Stimulated activated CD4-positive, alpha-beta T cell treated with anti-CD3 and anti-CD28 coated beads, Interleukin-2, amount 100 ng/mL, for 4 hours (primary cell): ENCODE measurements around the gene RAPGEF3.

Experiments used
- DNase-seq: peaks from one replicate; pipeline ENCODE4 v3.0.0-alpha.2; 2020; ENCODE audit warnings: low read depth

Gene RAPGEF3, protein sequence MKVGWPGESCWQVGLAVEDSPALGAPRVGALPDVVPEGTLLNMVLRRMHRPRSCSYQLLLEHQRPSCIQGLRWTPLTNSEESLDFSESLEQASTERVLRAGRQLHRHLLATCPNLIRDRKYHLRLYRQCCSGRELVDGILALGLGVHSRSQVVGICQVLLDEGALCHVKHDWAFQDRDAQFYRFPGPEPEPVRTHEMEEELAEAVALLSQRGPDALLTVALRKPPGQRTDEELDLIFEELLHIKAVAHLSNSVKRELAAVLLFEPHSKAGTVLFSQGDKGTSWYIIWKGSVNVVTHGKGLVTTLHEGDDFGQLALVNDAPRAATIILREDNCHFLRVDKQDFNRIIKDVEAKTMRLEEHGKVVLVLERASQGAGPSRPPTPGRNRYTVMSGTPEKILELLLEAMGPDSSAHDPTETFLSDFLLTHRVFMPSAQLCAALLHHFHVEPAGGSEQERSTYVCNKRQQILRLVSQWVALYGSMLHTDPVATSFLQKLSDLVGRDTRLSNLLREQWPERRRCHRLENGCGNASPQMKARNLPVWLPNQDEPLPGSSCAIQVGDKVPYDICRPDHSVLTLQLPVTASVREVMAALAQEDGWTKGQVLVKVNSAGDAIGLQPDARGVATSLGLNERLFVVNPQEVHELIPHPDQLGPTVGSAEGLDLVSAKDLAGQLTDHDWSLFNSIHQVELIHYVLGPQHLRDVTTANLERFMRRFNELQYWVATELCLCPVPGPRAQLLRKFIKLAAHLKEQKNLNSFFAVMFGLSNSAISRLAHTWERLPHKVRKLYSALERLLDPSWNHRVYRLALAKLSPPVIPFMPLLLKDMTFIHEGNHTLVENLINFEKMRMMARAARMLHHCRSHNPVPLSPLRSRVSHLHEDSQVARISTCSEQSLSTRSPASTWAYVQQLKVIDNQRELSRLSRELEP

GRCh38 chr12:47758834-47759690 lies at the start of gene RAPGEF3:
RAPGEF3 (minus strand) TSS chr12:47758880; CDS start chr12:47758556, 324 bp downstream.
- peak; percentile 62 for DNase-seq

DNA sequence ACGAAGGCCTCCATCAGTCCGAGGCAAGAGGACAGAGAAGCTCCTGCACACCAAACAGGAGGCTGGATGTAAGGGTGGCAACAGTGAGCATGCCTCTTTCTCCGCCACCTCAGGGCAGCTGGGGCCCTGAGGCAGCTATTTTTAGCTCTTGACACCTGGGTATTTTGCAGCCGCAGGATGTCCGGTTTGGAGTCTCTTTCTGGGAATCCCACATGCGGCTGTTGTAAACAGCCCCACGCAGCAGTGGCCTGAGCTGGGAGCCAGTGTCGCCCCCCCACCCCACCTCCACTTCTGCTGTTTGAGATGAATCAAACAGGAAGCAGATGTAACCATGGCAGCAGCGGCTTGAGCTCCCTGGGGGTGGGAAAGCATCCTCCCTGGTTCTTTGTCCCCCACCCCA lies 49.4 kb upstream of the RAPGEF3 start:
- peak; percentile 71 for DNase-seq

DNA sequence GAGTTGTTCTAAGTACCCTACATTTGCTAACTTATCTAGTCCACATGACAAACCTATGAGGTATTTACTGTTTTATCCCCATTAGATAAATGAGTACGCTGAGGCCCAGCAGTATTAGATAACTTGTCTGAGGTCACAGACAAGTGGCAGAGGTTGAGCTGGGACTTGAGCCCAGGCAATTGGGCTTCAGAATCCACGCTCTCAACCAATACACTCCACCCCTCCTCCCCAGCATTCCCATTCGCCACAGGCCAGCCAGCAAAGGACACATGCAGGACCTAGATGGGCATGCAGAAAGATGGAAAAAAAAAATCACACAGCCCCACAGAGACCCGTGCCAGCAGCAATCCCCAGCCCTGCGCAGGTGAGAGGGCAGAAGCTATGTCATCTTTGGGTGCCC lies 48.7 kb upstream of the RAPGEF3 start:
- no peak for DNase-seq

DNA sequence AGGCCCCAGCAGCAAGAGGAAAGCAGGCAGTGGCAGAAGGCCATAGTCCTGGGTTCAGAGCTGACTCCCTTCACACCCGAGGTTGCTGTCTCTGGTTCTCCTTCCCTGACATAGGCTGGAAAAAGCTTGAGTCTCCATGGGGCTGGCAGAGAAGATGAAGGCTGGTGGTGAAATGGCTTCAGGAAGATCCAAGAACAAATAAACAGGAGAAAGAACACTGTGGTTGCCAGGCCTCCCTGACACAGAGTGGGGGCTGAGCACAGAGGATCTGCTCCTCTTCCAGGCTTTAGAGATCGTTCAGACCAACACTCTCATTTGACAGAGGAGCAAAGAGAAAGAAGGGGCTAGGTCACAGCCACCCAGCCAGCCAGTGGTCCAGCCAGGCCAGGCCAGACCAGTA lies 46.7 kb upstream of the RAPGEF3 start:
- DNase-seq: no peak

GRCh38 chr12:47804171-47804570 lies 45.5 kb upstream of the RAPGEF3 start:
- no peak for DNase-seq

GRCh38 chr12:47803191-47803875 lies 44.7 kb upstream of the RAPGEF3 start:
- DNase-seq: no peak

DNA sequence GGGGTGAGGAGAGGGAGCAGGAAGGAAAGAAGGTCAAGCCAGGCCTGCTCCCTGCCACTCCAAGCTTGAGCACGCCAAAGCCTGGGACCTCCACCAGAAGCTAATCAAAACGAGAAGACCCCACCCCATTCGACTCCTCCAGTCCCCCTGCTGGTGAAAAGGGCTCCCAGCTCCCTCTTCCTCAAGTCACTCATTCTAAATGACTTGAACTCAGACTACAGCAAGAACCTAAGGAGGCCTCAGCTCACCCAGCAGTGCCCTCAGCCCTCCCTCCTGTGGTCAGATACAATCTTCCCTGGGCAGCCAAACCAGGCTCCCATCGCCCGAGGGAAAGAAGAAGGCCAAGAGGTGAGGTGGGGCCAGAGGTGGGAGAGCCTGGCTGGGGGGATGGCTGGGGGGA lies 43.6 kb upstream of the RAPGEF3 start:
- no peak for DNase-seq

DNA sequence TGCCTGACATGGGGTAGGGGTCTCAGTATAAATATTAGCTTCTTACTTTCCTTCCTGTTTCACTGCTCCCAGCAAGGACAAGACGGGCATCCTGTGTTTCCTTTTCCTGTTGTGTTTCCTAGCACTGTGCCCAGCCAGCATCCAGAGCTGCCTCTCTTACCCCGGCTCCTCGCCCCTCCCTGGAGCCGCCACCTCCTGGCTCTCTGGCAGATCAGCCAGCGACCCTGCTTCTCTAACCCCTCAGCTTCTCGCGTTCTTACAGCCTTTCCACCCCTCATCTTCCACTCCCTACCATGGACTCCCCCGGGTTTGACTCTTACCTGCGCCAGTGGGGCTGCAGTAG lies 43.2 kb upstream of the RAPGEF3 start:
- no peak for DNase-seq

DNA sequence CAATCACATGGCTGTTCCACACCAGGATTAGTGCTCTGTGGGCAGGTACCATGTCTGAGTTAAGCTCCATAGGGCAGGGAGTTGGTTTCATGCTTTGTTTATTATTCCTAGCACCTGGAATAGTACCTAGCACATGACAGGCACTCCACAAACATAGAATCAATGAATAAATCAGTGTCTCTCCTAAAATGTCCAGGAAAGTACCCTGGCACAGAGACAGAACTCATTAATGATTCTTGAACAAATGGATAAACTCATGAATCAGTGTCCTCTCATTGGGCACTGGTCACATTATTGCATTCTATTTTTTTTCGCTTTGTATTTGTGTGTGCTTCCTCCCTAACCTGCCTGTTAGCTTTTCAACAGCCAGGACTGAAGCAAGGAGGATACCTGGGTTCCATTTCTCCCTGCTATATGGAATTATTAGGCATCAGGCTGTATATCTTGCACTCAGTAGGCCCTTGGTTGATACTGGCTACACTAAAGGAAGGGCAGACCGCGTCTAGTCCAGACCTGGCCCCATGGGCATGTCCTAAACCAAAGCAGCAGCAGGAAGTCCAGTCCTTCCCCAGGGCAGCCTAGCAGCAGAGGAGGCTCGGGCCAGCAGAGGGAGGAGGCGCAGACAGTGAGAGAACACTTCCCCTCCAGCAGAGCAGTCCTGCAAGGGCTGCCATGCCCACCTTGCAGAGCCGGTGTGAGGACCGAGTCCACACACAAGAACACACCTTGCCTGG lies 42.7 kb upstream of the RAPGEF3 start:
- no peak for DNase-seq

- no peak for DNase-seq
These were observed 41.9 kb upstream of the RAPGEF3 start for GRCh38 chr12:47800582-47800981.

GRCh38 chr12:47799357-47799955 lies 40.8 kb upstream of the RAPGEF3 start:
- DNase-seq: no peak

DNA sequence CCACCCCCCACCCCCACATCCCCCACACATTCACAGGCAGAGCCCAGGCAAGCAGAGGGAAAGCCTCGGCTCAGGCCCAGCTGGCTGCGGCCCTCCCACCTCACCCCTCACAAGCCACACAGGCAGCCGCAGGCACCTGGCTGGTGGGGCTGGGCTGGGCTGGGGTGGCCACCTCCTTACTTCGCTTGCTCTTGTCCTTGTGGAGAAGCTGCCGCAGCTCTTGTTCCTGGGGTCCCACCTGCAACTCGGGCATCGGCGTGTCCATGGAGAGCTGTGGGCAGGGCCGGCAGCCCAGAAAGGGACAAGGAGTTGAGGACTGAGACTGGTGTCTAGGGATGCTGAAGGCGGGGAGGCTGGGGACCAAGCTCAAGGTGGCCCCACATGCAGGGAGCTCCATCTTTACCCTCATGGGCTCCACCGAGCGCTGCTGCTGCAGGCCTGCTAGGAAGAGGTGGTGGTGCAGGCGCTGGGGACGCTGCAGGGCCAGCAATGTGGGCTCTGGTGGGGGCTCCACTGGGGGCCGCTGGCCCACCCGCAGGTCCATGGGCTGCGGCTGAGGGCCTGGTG lies 39.8 kb upstream of the RAPGEF3 start:
- DNase-seq: no peak

DNA sequence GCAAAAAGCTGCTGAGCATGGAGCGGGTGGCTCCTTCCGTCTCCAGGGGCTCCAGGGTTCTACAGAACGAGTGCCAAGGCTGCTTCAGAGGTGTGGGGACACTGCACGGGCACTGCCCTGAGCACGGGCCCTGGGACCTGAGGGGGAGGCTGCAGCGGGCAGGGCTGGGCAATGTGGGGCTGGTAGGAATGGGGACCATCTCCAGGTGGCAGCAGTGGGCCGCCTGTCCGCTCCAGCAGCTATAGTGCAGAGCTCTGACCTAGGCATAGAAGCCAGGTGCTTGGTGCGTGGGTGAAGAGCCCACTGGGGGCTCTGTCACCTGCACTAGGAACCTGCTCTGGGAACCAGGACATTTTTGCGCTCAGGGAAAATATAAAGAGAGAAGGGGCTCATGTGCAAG lies 38.8 kb upstream of the RAPGEF3 start:
- no peak for DNase-seq

DNA sequence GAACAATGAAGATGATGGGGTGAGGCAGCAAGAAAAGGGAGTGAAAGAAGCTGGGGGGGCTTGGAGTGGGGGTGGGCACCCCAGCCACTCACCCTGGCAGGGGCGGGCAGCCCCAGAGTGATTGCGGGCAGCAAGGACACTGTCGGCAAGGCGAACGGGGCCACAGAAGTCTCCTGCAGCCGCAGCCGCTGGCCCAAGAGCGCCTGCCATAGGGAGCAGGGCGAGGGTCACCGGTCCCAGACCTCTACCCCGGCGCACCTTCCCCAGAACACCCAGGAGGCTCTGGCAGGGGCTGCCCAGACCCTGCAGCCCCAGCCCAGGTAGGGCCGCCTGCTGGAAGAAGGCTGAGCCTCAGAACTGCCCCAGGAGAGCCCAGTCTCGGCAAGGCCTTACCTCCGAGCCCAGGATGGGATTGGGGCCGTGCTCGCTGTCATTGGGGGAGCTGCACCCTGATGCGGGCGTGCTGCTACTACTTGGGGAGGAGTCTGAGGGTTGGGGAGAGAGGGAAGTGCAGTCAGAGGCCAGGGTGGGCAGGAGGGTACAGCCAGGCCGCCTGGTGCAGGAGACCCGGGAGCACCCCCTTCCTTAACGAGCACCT lies 37.2 kb upstream of the RAPGEF3 start:
- DNase-seq: no peak

DNA sequence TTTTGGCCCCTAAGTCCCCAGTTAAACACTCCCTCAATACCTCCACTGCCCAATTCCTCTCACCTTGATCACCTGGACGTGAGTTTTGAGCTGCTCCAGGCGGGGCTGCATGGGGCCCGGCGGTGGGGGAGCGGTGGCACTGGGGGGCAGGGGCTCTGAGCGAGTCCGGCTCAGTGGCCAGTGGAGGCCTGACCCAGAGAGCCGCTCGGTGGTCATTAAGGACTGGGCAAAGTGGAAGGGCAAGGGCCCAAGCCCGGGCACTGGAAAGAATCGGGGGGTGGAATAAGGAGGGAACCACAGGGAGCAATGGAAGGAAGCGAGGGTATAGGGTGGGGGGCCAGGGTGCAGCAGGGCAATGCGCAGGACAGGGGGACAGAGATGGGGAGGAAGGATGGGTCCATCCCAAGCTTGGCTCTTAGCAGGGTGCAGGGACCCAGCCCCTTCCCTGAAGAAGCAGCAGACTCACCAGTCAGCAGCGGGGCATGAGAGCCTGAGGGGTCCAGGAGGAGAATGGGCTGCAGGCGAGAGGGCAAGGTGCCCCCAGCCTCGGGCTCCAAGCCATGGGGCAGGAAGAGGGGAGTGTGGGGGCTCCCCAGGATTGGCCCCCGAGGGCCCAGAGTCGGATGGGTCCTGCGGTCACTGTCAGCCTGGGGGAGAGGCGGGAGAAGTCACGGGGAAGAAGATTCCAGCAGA lies 36.6 kb upstream of the RAPGEF3 start:
- no peak for DNase-seq

DNA sequence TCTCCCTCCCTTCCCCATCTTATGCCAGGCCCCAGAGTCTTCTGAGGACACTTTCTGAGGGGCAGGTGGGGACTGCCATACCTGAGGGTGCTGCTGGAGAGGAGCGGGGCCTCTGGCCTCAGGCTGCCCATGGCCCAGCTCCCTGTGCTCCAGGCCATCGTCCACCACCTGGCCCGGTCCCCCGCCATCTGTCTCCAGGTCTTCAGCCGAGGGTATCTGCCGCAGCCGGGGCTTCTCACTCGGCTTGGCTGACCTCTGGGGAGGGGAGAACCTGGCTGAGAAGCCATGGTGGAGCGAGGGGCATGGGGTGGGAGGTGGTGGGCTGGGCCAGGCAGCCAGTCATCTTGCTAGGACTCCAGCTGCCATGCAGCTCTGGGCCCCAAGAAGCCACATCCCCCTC lies 36.0 kb upstream of the RAPGEF3 start:
- no peak for DNase-seq

- DNase-seq: no peak
These were observed 34.5 kb upstream of the RAPGEF3 start for GRCh38 chr12:47793015-47793681.

- DNase-seq: no peak
These were observed 33.2 kb upstream of the RAPGEF3 start for GRCh38 chr12:47791874-47792273.

DNA sequence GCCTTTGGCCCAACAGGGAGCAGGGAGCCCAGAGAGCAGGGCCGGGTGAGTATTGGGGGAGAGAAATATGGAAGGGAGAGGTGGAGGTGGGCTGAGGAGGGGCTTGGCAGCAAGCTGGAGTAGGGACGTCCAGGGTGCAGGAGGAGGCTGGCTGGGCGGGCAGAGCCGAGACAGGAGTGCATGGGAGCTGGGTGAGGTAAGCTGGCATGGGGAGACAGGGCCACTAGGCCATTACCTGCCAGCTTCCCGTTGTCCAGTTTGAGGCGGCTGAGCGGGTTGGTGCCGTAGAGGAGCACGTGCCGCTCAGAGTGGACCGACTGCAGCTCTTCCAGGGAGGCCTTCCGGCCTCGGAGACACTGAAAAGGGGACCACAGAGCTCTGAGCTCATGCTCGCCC lies 32.7 kb upstream of the RAPGEF3 start:
- no peak for DNase-seq
